NT2/D1 (cell line): Measurements from ENCODE around the gene SCN3B.

ENCODE experiments used
- SUZ12 ChIP-seq: IDR thresholded peaks from 2 replicates; pipeline ENCODE4 v1.6.1; 2011; ENCODE audit not compliant: insufficient read length, insufficient read depth; ENCODE audit errors: extremely low read depth
- YY1 ChIP-seq: IDR thresholded peaks from 2 replicates; pipeline ENCODE4 v1.6.1; 2011; ENCODE audit not compliant: insufficient read length, insufficient read depth
- ZNF274 ChIP-seq: IDR thresholded peaks from 2 replicates; pipeline ENCODE4 v1.6.1; 2011; ENCODE audit warnings: mild to moderate bottlenecking, low read depth, low read length

DNA sequence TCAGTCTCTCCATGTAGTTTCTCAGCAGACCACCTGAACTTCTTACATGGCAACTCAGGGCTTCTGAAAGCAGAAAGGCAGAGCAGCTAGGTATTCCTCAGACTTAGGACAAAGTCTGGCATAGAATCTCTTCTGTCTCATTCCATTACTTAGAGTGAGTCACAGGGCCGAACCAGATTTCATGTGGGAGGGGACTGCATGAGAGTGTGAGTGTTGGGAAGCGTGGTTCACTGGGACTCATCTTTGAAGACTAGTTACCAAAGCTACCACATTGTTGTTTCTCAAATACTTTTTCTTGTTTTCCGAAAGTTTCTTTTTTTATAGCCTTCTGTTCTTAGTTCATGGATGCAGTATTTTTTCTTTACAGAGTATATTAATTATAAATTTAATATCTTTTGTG lies 36.1 kb upstream of the SCN3B start:
- TF ChIP-seq ZNF274 = no peak
- TF ChIP-seq SUZ12 = no peak
- TF ChIP-seq YY1 = no peak
